Vagina (tissue), 2 donors: ENCODE measurements around the gene RADIL. TPM values are rescaled to one million over a fixed set of nuclear protein-coding genes. Genes with fewer than 3 reads are reported as not detected.
A peak's percentile ranks its signal among the peaks of the same experiment; 100 is the strongest.

ENCODE experiments used
- DNase-seq, 2 donors: peaks; one replicate each; pipeline ENCODE4 v3.0.0-alpha.2; 2017; ENCODE audit errors: extremely low spot score in 2 of 2
- H3K27ac ChIP-seq: fragments of 200-600 bp; sonication (generic); one replicate; pipeline ENCODE4 v1.5.1; 2019
- H3K27me3 ChIP-seq: fragments of 200-600 bp; sonication (generic); one replicate; pipeline ENCODE4 v1.5.1; 2019
- H3K36me3 ChIP-seq, 2 donors: fragments of 200-600 bp; sonication (generic); one replicate each; pipeline ENCODE4 v1.5.1; 2017 to 2019
- H3K4me1 ChIP-seq: fragments of 200-600 bp; sonication (generic); one replicate; pipeline ENCODE4 v1.5.1; 2019
- H3K4me3 ChIP-seq, 2 donors: fragments of 200-600 bp; sonication (generic); 1 replicate in 1 of 2; 2 replicates in 1 of 2; pipeline ENCODE4 v1.5.1; 2016 to 2019
- H3K9me3 ChIP-seq: fragments of 200-600 bp; sonication (generic); one replicate; pipeline ENCODE4 v1.5.1; 2019
- POLR2A ChIP-seq, 2 donors: fragments of 450-650 bp; IDR thresholded peaks; one replicate each; pipeline ENCODE4 v1.6.1; 2017; ENCODE audit warnings: antibody characterized with exemption in 2 of 2, mild to moderate bottlenecking in 2 of 2, moderate library complexity in 2 of 2
- POLR2AphosphoS5 ChIP-seq, 2 donors: sonication (generic); formaldehyde crosslinking; IDR thresholded peaks; one replicate each; pipeline ENCODE4 v1.9.0; 2017; ENCODE audit warnings: antibody characterized with exemption in 2 of 2, mild to moderate bottlenecking in 2 of 2, low read depth in 1 of 2; ENCODE audit not compliant: insufficient read depth in 1 of 2
- intact Hi-C: fragments of 100-400 bp; cut with DNase I; formaldehyde crosslinking; loops from one replicate; pipeline ENCODE4 v1.15.1; 2023
- microRNA-seq: library from miRNA; unstranded; fragments of <30 nt; microRNA quantifications from one replicate; pipeline ENCODE4, GENCODE V29; 2017; ENCODE audit warnings: borderline number of aligned reads, borderline replicate concordance
- small RNA-seq: library from RNA; depleted of rRNA; stranded (forward); fragments of <200 nt; gene quantifications from one replicate; pipeline ENCODE3, GENCODE V24; 2016
- total RNA-seq: library from RNA; depleted of rRNA; stranded (reverse); fragments of >200 nt; gene quantifications from one replicate; pipeline ENCODE4 v1.2.3, GENCODE V29; 2016
- TF ChIP-seq, protein P1 (sequence below), 3 experiments: fragments of 450-650 bp in 2 of 3; fragments of 200-600 bp in 1 of 3; sonication (generic) in 1 of 3; IDR thresholded peaks; one replicate each; pipeline ENCODE4 v1.5.1; 2017 to 2019; ENCODE audit warnings: antibody characterized with exemption in 3 of 3, mild to moderate bottlenecking in 2 of 3, moderate library complexity in 2 of 3

RADIL gene
- total RNA-seq, 1 donor from 2014 or later = 16.5 TPM

DNA sequence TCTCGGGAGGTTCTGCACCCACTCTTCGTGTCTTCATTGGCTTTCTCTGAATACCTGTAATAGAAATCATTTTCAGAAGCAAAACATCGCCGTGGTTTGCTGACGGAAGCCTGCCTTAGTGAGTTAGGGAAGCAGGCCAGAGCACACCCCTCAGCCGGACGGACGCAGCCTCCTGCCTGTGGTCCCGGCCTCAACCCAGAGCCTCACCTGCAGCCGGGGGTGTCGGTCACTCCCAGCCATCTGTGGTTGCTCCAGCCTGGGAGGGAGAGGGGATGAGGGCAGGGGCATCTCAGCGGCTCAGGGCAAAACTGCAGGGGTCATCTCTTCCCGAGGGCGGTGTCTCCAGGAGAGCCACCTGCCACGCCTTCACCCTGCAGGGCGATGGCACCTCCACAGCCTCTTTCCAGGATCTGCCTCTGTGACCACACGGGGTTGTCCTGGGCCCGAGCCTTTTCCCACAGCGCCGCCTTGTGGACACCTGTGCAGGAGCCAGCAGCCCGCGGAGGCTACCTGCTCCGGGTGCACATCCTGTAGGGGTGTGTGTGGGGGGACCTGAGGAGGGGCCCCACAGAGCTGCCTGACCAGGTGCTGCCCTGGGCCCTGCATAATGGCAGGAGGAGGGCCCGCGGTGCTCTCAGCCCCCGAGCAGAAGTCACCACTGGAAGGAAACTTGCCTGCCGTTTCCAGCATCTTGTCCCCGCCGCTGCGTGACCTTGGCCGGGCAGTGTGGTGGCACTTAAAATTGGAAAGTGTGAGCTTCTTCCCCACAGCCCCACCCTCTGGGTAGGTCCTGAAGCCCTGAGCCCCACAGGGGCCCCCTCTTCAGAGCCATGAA lies 129.7 kb downstream of the RADIL start:
- H3K4me3 ChIP-seq = no peak overlapping the region
- TF ChIP-seq POLR2A (IDR thresholded peaks at IDR 0.05) (no peak), POLR2AphosphoS5 (IDR thresholded peaks at IDR 0.05; ENCODE audit: insufficient read depth in 1 of 2, low read depth in 1 of 2) (peak in 1 of 2 donors; percentile 18)
- TF ChIP-seq, protein P1, sequence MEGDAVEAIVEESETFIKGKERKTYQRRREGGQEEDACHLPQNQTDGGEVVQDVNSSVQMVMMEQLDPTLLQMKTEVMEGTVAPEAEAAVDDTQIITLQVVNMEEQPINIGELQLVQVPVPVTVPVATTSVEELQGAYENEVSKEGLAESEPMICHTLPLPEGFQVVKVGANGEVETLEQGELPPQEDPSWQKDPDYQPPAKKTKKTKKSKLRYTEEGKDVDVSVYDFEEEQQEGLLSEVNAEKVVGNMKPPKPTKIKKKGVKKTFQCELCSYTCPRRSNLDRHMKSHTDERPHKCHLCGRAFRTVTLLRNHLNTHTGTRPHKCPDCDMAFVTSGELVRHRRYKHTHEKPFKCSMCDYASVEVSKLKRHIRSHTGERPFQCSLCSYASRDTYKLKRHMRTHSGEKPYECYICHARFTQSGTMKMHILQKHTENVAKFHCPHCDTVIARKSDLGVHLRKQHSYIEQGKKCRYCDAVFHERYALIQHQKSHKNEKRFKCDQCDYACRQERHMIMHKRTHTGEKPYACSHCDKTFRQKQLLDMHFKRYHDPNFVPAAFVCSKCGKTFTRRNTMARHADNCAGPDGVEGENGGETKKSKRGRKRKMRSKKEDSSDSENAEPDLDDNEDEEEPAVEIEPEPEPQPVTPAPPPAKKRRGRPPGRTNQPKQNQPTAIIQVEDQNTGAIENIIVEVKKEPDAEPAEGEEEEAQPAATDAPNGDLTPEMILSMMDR (IDR thresholded peaks at IDR 0.05) = peak; percentile 83 to 89 (median 85)
- H3K27me3 ChIP-seq = no peaks in the 10 kb centered on the region
- H3K9me3 ChIP-seq = no peaks in the 10 kb centered on the region
- peaks cover 20% of the 10 kb centered on the region for H3K4me1 ChIP-seq
- H3K27ac ChIP-seq = peak overlapping the region; percentile 16
- DNase-seq = no peak
- H3K36me3 ChIP-seq = peaks cover 0 to 46% of the 10 kb centered on the region in 2 donors
- intact Hi-C loops = loop anchor here (5.0 to 10.0 kb wide), 3 partner anchors 67 to 139 kb away; no protein-coding TSS in a partner anchor

GRCh38 chr7:4751398-4751947 lies 132.0 kb downstream of the RADIL start:
- H3K4me3 ChIP-seq = no peak overlapping the region
- H3K27me3 ChIP-seq = no peaks in the 10 kb centered on the region
- peaks cover 0 to 24% of the 10 kb centered on the region in 2 donors for H3K36me3 ChIP-seq
- no peak overlapping the region for H3K27ac ChIP-seq
- intact Hi-C loops = loop anchor here (5.0 to 10.0 kb wide), 3 partner anchors 64 to 137 kb away; no protein-coding TSS in a partner anchor
- TF ChIP-seq, protein P1 (IDR thresholded peaks at IDR 0.05) = no peak
- TF ChIP-seq POLR2AphosphoS5 (IDR thresholded peaks at IDR 0.05; ENCODE audit: insufficient read depth in 1 of 2, low read depth in 1 of 2) (no peak), POLR2A (IDR thresholded peaks at IDR 0.05) (no peak)
- H3K4me1 ChIP-seq = peaks cover 36% of the 10 kb centered on the region
- no peaks in the 10 kb centered on the region for H3K9me3 ChIP-seq
- DNase-seq = no peak

DNA sequence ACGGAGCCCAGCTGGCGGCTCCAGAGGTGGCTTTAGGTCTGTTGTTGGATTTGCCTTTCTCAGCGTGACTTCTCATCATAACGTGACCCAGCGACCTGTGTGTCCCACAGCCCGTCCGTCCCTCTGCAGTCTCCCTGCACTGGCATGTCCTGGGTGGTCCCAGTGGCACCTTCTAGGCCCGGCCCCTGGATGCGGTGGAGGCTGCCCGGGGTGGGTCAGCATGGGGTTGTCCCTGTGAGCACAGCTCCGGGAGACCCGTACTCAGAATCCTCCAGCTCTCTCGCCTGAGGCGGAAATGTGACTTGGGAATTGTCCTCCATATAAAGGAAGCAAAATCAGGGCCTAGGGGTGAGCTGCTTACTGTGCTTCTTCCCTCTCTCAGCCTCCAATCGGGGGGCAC lies 133.7 kb downstream of the RADIL start:
- TF ChIP-seq, protein P1 (IDR thresholded peaks at IDR 0.05) = no peak
- TF ChIP-seq POLR2A (IDR thresholded peaks at IDR 0.05) (no peak), POLR2AphosphoS5 (IDR thresholded peaks at IDR 0.05; ENCODE audit: insufficient read depth in 1 of 2, low read depth in 1 of 2) (no peak)
- no peaks in the 10 kb centered on the region for H3K9me3 ChIP-seq
- intact Hi-C loops = loop anchor here (5.0 to 10.0 kb wide), 3 partner anchors 62 to 135 kb away; no protein-coding TSS in a partner anchor
- H3K36me3 ChIP-seq = peaks cover 0 to 7% of the 10 kb centered on the region in 2 donors
- no peak overlapping the region for H3K4me3 ChIP-seq
- H3K4me1 ChIP-seq = peaks cover 49% of the 10 kb centered on the region
- H3K27me3 ChIP-seq = no peaks in the 10 kb centered on the region
- no peak for DNase-seq
- peak overlapping the region; percentile 23 for H3K27ac ChIP-seq

DNA sequence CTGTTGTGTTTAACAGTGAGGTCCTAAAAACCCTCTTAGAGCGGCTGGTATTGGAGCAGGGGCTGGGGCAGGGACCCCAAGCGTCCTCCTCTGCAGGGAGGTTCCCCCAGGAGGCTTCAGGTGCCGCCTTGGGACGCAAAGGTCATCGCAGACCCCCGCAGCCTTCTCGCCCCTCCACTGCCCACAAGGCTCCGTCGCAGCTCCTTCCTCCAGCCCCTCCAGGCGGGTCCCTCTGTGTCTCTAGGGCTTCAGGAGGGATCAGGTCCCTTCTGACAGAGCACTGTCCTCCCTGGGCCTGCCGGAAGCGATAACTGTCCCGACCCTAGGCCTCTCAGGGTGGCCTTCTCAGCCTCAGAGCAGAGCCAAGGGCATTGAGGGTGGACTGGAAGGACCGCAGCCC lies 134.2 kb downstream of the RADIL start:
- Histone ChIP-seq H3K9me3 (no peaks in the 10 kb centered on the region), H3K4me1 (peaks cover 52% of the 10 kb centered on the region), H3K27ac (peak overlapping the region; percentile 23), H3K36me3 (peaks cover 0 to 3% of the 10 kb centered on the region in 2 donors), H3K27me3 (no peaks in the 10 kb centered on the region), H3K4me3 (no peak overlapping the region)
- intact Hi-C loops = no loop called here
- DNase-seq = no peak
- TF ChIP-seq, protein P1 (IDR thresholded peaks at IDR 0.05) = no peak
- TF ChIP-seq POLR2A (IDR thresholded peaks at IDR 0.05) (no peak), POLR2AphosphoS5 (IDR thresholded peaks at IDR 0.05; ENCODE audit: insufficient read depth in 1 of 2, low read depth in 1 of 2) (no peak)

Small RNAs within 50 kb of the gene (microRNA-seq; reads per million reads assigned to microRNA genes)
- gene MIR4656 = not detected

Small RNAs within 50 kb of the gene (small RNA-seq; reads per million reads assigned to genes)
- gene MIR4656 (not detected), gene RF00019 (not detected)

Other genes starting within 250 kb of the RADIL start
- gene FOXK1, start 201.4 kb downstream of the RADIL start, total RNA-seq = 28.5 TPM
- gene AP5Z1, start 108.1 kb downstream of the RADIL start, total RNA-seq = 40.5 TPM
- not detected for gene PAPOLB, start 21.7 kb downstream of the RADIL start, total RNA-seq
- gene MMD2, start 75.5 kb upstream of the RADIL start, total RNA-seq = not detected
- 9.3 TPM for gene RBAK, start 162.1 kb upstream of the RADIL start, total RNA-seq